Neuronal stem cell (in vitro differentiated cells): ENCODE data around the gene TXNL4B.

Experiments
- DNase-seq: peaks from one replicate; pipeline ENCODE4 v3.0.0-alpha.2; 2013; ENCODE audit warnings: low spot score
- H2AFZ ChIP-seq: one replicate; pipeline ENCODE4 v1.6.1; 2013; ENCODE audit warnings: mild to moderate bottlenecking, low read length, inconsistent platforms
- H2AK5ac ChIP-seq: 2 replicates; pipeline ENCODE4 v1.6.1; 2013; ENCODE audit warnings: low read depth, mild to moderate bottlenecking, inconsistent platforms, low read length, moderate library complexity, mixed read lengths
- H2BK120ac ChIP-seq: 2 replicates; pipeline ENCODE4 v1.6.1; 2013; ENCODE audit warnings: low read depth, mild to moderate bottlenecking, inconsistent platforms, low read length, moderate library complexity, mixed read lengths
- H2BK12ac ChIP-seq: one replicate; pipeline ENCODE4 v1.6.1; 2013; ENCODE audit warnings: low read length, inconsistent platforms
- H2BK15ac ChIP-seq: 2 replicates; pipeline ENCODE4 v1.6.1; 2013; ENCODE audit warnings: mild to moderate bottlenecking, low read length, inconsistent platforms, mixed read lengths
- H2BK5ac ChIP-seq: one replicate; pipeline ENCODE4 v1.6.1; 2013; ENCODE audit warnings: inconsistent platforms, mild to moderate bottlenecking, low read length, moderate library complexity
- H3K14ac ChIP-seq: one replicate; pipeline ENCODE4 v1.6.1; 2013; ENCODE audit warnings: low read length, inconsistent platforms
- H3K18ac ChIP-seq: 2 replicates; pipeline ENCODE4 v1.6.1; 2013; ENCODE audit warnings: low read length, inconsistent platforms
- H3K23ac ChIP-seq: 2 replicates; pipeline ENCODE4 v1.6.1; 2013; ENCODE audit warnings: low read depth, mild to moderate bottlenecking, mixed read lengths, low read length, inconsistent platforms; ENCODE audit not compliant: poor library complexity
- H3K27ac ChIP-seq: replicated peaks from 3 replicates; pipeline ENCODE4 v1.5.1; 2013; ENCODE audit warnings: low read length, inconsistent platforms
- H3K27me3 ChIP-seq, 3 experiments: 2 replicates each; pipeline ENCODE4 v1.6.1; 2013; ENCODE audit warnings: low read length in 3 of 3, mild to moderate bottlenecking in 2 of 3, inconsistent platforms in 1 of 3, low read depth in 1 of 3, mixed read lengths in 1 of 3, moderate library complexity in 1 of 3; ENCODE audit not compliant: control insufficient read depth in 3 of 3, insufficient read depth in 3 of 3
- H3K36me3 ChIP-seq, 2 donors: replicated peaks in 1 of 2; 2 replicates each; pipeline ENCODE4 v1.6.1; 2013; ENCODE audit warnings: low read length in 2 of 2; ENCODE audit not compliant: control insufficient read depth in 2 of 2, insufficient read depth in 2 of 2
- H3K4ac ChIP-seq: 2 replicates; pipeline ENCODE4 v1.6.1; 2013; ENCODE audit warnings: inconsistent platforms, mild to moderate bottlenecking, low read length, moderate library complexity
- H3K4me1 ChIP-seq, 2 donors: 1 replicate in 1 of 2; 2 replicates in 1 of 2; pipeline ENCODE4 v1.6.1; 2013; ENCODE audit warnings: low read length in 2 of 2, low read depth in 1 of 2; ENCODE audit not compliant: control insufficient read depth in 2 of 2, insufficient read depth in 1 of 2
- H3K4me2 ChIP-seq: one replicate; pipeline ENCODE4 v1.6.1; 2013; ENCODE audit warnings: mild to moderate bottlenecking, low read length, inconsistent platforms; ENCODE audit not compliant: insufficient read depth, poor library complexity, severe bottlenecking
- H3K4me3 ChIP-seq, 2 donors: 2 replicates each; pipeline ENCODE4 v1.5.1; 2013; ENCODE audit warnings: low read length in 2 of 2, mild to moderate bottlenecking in 2 of 2, inconsistent platforms in 1 of 2, moderate library complexity in 1 of 2
- H3K79me1 ChIP-seq: one replicate; pipeline ENCODE4 v1.6.1; 2013; ENCODE audit warnings: low read depth, mild to moderate bottlenecking, inconsistent platforms, low read length, moderate library complexity
- H3K9ac ChIP-seq: one replicate; pipeline ENCODE4 v1.6.1; 2013; ENCODE audit warnings: mild to moderate bottlenecking, low read depth, low read length, inconsistent platforms; ENCODE audit not compliant: poor library complexity
- H3K9me3 ChIP-seq, 2 donors: replicated peaks in 1 of 2; 2 replicates each; pipeline versions ENCODE3 to v1.6.1; 2013; ENCODE audit warnings: low read length in 2 of 2, mild to moderate bottlenecking in 2 of 2, inconsistent platforms in 1 of 2, low read depth in 1 of 2, mixed read lengths in 1 of 2, moderate library complexity in 1 of 2; ENCODE audit not compliant: control insufficient read depth in 2 of 2, insufficient read depth in 1 of 2
- H4K8ac ChIP-seq: one replicate; pipeline ENCODE4 v1.6.1; 2013; ENCODE audit warnings: low read depth, mild to moderate bottlenecking, inconsistent platforms, low read length, moderate library complexity
- H4K91ac ChIP-seq: one replicate; pipeline ENCODE4 v1.6.1; 2013; ENCODE audit warnings: low read length, low read depth, mild to moderate bottlenecking, inconsistent platforms; ENCODE audit not compliant: poor library complexity
- WGBS, 2 donors: extraction: QIAGEN DNeasy Blood & Tissue Kit; methylation state at CpG; one replicate each; pipeline ENCODE4 v1.1.7; 2013; ENCODE audit warnings: missing lambda C conversion rate in 2 of 2, mixed read lengths in 1 of 2; ENCODE audit not compliant: insufficient read length in 2 of 2, insufficient replicate concordance in 1 of 2; ENCODE audit errors: extremely low coverage in 2 of 2; 5-methylcytosine and 5-hydroxymethylcytosine counted together

TXNL4B gene

DNA sequence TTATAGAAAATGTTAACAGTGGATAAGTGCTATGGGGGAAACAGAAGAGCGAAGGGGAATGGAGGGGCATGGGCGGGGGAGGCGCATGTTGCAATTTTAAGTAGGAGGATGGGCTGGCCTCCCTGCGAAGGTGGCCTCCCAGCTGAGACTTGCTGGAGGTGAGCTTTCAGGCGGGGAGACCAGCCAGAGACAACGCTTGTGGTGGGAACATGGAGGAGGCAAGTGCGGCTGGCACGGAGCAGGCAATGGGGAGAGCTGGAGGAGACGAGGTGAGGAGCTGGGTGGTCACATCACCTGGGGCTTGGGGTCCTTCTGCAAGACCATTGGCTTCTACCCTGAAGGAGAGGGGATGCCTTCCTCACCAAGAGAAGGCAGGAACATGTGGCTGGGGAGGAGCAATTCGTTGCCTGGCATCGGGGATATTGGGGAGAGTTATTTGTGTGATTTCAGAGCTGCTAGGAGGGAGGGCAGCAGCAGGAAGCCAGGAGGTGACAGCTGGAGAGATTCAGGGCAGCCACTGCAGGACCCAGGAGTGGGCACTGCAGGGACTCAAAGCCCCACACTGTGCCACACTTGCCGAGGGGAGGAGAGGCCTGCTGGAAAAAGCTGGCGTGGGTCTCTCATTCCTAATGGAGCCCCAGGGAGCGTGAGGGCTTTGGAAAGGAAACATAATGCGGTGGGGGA, 44.1 kb upstream of the TXNL4B start:
- Histone ChIP-seq H2BK12ac (no peak overlapping the region), H3K18ac (no peak overlapping the region), H3K9me3 (no peaks in the 10 kb centered on the region), H4K91ac (no peak overlapping the region), H3K36me3 (no peaks in the 10 kb centered on the region), H3K27me3 (no peaks in the 10 kb centered on the region), H3K27ac (no peak overlapping the region), H3K79me1 (no peaks in the 10 kb centered on the region), H2BK5ac (no peak overlapping the region), H2AFZ (no peak overlapping the region), H4K8ac (no peak overlapping the region), H3K9ac (no peak overlapping the region), H2BK15ac (no peak overlapping the region), H3K4ac (no peak overlapping the region), H2BK120ac (no peak overlapping the region), H2AK5ac (no peak overlapping the region), H3K4me2 (no peak overlapping the region), H3K14ac (no peak overlapping the region), H3K23ac (no peak overlapping the region), H3K4me3 (no peak overlapping the region), H3K4me1 (no peaks in the 10 kb centered on the region)
- no CpG with 5 or more reads among the region's 15 CpGs for WGBS, 2 donors
- DNase-seq = no peak

DNA sequence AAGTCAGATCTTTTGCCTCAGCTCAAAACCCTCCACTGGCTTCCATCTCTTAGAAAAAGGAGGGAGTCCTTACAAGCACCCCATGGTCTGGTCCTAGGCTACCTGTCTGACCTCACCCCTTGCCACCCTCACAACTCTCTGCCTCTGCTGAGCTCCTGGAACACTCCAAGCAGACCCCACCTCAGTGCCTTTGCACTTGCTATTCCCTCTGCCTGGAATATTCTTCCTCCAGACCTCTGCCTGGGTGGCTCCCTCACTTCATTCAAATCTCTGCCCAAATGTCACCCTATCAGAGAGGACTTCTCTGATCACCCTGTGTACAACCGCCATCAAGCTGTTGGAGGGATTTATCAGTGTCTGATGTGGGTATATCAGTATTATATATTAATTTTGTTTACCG, 41.1 kb upstream of the TXNL4B start:
- H3K36me3 ChIP-seq = no peaks in the 10 kb centered on the region
- no CpG with 5 or more reads among the region's 2 CpGs for WGBS, 2 donors
- H2BK15ac ChIP-seq = no peak overlapping the region
- no peak overlapping the region for H4K8ac ChIP-seq
- H2BK12ac ChIP-seq = no peak overlapping the region
- H2BK120ac ChIP-seq = no peak overlapping the region
- H3K27ac ChIP-seq = no peak overlapping the region
- no peak overlapping the region for H2BK5ac ChIP-seq
- H3K4me3 ChIP-seq = no peak overlapping the region
- H2AFZ ChIP-seq = no peak overlapping the region
- no peak overlapping the region for H4K91ac ChIP-seq
- no peak overlapping the region for H3K18ac ChIP-seq
- no peaks in the 10 kb centered on the region for H3K27me3 ChIP-seq
- no peak overlapping the region for H2AK5ac ChIP-seq
- no peaks in the 10 kb centered on the region for H3K9me3 ChIP-seq
- no peak overlapping the region for H3K4ac ChIP-seq
- no peak overlapping the region for H3K4me2 ChIP-seq
- no peak for DNase-seq
- H3K79me1 ChIP-seq = no peaks in the 10 kb centered on the region
- H3K23ac ChIP-seq = no peak overlapping the region
- H3K14ac ChIP-seq = no peak overlapping the region
- H3K9ac ChIP-seq = no peak overlapping the region
- peaks cover 0 to 2% of the 10 kb centered on the region in 2 donors for H3K4me1 ChIP-seq

- Histone ChIP-seq H3K9ac (no peak overlapping the region), H3K9me3 (no peaks in the 10 kb centered on the region), H3K79me1 (no peaks in the 10 kb centered on the region), H2AFZ (no peak overlapping the region), H3K18ac (no peak overlapping the region), H4K91ac (no peak overlapping the region), H2BK120ac (no peak overlapping the region), H3K4me1 (peaks cover 0 to 4% of the 10 kb centered on the region in 2 donors), H3K36me3 (peaks cover 0 to 5% of the 10 kb centered on the region in 2 donors), H3K23ac (no peak overlapping the region), H2BK12ac (no peak overlapping the region), H3K27me3 (no peaks in the 10 kb centered on the region), H4K8ac (no peak overlapping the region), H3K4ac (no peak overlapping the region), H2BK5ac (no peak overlapping the region), H3K27ac (no peak overlapping the region), H2AK5ac (no peak overlapping the region), H3K14ac (peak overlapping the region; percentile 42), H3K4me2 (no peak overlapping the region), H2BK15ac (no peak overlapping the region), H3K4me3 (no peak overlapping the region)
- no CpG with 5 or more reads among the region's 3 CpGs for WGBS, 2 donors
- DNase-seq = no peak
Measured at GRCh38 chr16:72132726-72133125, 39.3 kb upstream of the TXNL4B start.

DNA sequence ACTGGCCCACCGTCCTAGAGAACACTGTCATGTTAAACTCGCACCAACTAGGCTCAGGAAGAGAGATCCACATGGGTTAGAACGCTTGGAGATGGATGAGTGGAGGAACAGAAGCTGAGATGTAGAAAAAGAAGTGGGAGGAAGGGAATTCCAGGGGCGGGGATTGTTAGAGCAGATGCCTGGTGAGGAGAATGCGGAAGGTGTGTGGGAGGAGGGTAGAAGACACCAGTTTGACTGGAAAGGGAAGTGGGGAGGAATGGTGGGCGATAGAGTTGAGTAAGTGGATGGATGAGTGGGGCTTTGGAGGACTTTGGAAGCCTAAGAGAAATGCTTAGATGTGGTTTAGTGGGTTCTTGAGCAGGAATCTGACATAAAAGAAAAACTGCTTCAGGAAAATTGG, 37.6 kb upstream of the TXNL4B start:
- Histone ChIP-seq H3K23ac (no peak overlapping the region), H2AFZ (no peak overlapping the region), H3K14ac (no peak overlapping the region), H3K4me2 (no peak overlapping the region), H3K9ac (no peak overlapping the region), H3K4ac (no peak overlapping the region), H2BK120ac (no peak overlapping the region), H4K91ac (no peak overlapping the region), H3K9me3 (no peaks in the 10 kb centered on the region), H3K27me3 (no peaks in the 10 kb centered on the region), H3K36me3 (peaks cover 0 to 5% of the 10 kb centered on the region in 2 donors), H3K4me1 (peaks cover under 1 to 4% of the 10 kb centered on the region in 2 donors), H3K4me3 (no peak overlapping the region), H2BK5ac (no peak overlapping the region), H3K27ac (no peak overlapping the region), H4K8ac (no peak overlapping the region), H2BK15ac (no peak overlapping the region), H3K79me1 (no peaks in the 10 kb centered on the region), H2AK5ac (no peak overlapping the region), H3K18ac (no peak overlapping the region), H2BK12ac (no peak overlapping the region)
- 100% methylated on average over 1 of the region's 6 CpGs; no CpG with 5 or more reads in 1 of the 2 donors for WGBS, 2 donors
- no peak for DNase-seq
